Activated CD4-positive, alpha-beta T cell treated with anti-CD3 and anti-CD28 coated beads, Interleukin-2, amount 50 U/mL, for 1 hour (primary cell): ENCODE results near the gene IL15RA.

ENCODE experiments used
- DNase-seq: peaks from one replicate; pipeline ENCODE4 v3.0.0-alpha.2; 2020

IL15RA gene, protein sequence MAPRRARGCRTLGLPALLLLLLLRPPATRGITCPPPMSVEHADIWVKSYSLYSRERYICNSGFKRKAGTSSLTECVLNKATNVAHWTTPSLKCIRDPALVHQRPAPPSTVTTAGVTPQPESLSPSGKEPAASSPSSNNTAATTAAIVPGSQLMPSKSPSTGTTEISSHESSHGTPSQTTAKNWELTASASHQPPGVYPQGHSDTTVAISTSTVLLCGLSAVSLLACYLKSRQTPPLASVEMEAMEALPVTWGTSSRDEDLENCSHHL

DNA sequence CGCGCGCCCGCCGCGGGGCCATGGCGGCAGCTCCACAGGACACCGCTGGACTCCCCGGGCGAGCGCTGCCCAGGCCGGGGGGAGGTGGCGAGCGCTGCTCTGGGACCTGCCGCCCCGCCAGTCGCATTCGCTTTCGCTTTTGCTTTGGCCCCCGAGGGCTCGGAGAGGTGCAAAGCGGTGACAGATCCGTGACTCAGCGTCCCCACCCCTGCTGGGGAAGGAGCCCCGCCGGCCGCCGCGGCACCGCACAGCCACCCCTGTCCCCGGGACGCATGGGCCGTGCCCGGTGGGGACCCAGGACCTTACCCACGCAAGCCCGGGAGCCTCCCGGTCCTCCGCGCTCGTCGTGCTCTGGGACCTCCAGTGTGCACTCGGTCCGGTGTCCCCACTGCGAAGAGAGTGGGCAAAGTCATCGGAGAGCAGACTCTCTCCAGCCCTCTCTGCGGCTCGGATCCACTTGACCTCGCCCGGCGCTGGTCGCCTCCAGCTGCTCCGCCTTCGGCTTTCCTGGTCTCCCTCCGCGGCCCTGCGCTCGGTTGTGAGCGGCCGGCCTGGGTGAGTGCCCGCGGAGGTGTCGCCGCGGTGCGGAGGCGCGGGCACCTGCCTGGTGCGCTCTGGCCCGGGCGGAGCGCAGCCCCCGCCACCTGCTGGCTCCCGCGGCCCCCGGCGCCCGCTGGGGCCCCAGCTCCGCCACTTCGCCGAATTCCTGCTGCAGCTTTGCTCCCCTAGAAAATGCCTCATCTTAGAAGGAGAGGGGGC, at the start of gene IL15RA:
Gene IL15RA (minus strand): TSS at position 73 of the 759 bp plus-strand sequence. CDS start 51 bp downstream, at position 22.
- DNase-seq, result peak; percentile 78

DNA sequence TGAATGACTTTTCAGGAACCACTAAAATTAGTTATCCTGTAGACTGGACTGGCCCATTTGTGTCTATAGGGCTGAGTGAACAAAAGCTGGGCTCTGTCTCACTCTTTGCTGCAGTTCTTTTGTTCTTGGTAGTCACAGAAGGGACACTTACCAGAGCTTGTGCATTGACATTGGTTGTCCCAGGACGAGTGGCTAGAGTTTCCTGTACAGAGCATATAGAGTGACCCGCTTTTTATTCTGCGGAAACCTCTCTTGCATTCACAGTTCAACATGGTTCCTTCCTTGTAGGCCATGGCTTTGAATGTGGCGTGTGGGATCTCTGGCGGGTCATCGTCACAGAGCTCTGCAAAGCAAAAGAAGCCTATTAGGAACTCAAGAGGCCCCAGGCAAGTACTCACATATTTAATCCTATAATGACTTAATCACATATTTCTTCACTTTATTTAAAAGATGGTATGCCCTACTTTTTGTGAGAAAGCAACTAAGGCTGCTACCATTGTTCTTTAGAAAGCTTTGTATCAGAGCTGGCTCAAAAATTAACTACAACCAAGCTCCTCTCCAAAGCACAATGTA, 48.4 kb upstream of the IL15RA start:
- DNase-seq, result no peak

- no peak for DNase-seq
Observed at GRCh38 chr10:6024334-6024682, 47.0 kb upstream of the IL15RA start.

- no peak for DNase-seq
Observed at GRCh38 chr10:6023661-6024333, 46.5 kb upstream of the IL15RA start.

GRCh38 chr10:6022660-6023059, 45.3 kb upstream of the IL15RA start:
- no peak for DNase-seq

DNA sequence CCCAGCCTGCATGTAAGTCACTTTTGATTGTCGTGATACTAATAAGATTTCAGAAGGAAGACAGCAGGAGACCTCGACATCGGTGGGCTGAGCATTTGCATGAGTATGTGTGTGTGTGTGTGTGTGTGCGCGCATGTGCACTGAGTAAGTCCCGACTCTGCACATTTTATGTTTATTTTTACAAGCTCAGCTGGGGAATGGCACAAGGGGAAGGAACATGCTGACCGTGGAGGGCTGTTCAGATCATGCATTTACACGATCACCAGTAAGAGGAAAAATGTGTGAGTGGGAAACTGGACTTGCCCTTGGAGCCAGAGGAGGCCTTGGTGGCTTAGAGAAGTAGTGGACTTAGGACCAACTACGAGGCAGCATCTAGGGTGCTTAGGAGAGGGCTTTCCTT, 43.5 kb upstream of the IL15RA start:
- DNase-seq, result no peak

- DNase-seq, result no peak
Observed at GRCh38 chr10:6019796-6020195, 42.5 kb upstream of the IL15RA start.

GRCh38 chr10:6019010-6019782, 41.9 kb upstream of the IL15RA start:
- no peak for DNase-seq

GRCh38 chr10:6018422-6018821, 41.1 kb upstream of the IL15RA start:
- no peak for DNase-seq

DNA sequence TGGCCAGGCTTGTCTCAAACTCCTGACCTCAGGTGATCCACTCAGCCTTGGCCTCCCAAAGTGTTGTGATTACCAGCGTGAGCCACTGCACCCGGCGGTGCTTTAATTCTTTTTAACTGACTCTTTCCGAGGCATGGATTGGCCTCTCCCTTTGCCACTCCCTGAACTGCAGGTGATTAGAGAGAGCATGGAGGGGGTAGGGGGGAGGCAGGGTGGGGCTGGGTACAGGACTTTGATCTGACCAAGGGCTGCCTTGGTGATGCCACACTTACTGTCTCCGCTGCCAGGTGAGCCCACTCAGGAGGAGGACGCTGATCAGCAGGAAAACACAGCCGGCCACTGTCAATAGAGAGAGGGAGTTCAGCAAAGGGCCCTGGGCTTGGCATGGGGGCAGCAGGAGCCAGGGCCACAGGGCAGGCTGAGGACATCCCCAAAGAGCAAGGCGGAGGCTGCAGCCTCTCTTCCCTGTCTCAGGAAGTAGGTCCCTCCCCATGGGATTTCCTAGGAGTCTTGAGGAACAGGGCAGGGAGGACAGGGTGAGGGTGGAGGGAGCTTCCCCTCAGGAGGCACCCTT, 40.5 kb upstream of the IL15RA start:
- no peak for DNase-seq

- peak; percentile 68 for DNase-seq
Observed at GRCh38 chr10:6014241-6014761, 37.0 kb upstream of the IL15RA start.

GRCh38 chr10:6013413-6014192, 36.3 kb upstream of the IL15RA start:
- DNase-seq, result no peak

DNA sequence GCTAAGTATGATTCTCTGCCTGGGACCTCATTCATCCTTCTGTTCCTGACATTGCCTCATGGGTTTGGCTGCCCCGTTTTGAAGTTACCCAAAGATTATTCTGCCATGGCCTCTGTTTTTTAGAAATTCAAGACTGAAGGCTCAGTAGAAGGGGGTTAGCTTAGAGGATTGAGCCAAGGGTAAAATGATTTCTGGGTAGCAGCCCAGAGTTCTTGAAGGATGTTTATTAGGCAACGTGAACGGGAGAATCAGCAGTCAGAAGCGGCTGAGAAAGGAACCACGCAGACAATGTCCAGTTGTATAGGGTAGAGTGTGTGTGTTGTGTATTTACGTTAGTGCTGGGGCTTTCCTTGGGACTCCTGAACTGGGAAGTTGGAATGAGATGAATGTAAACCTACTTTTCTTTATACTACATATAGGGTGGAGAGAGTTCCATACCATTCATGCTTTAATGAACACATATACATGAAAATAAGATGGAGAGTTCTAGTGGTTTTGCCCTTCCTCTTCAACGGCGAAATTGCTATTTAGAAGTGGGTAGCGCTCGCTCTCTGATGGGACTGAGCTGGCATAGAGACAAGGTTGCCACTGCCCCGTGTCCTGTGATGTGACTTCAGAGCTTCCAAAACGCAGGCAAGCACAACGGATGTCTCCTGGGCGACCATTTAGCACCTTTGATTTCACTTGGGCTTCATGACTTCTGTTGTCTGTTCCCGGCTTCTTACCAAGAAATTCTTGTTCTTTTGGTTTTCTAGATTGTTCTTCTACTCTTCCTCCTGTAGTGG, 35.0 kb upstream of the IL15RA start:
- DNase-seq, result no peak

DNA sequence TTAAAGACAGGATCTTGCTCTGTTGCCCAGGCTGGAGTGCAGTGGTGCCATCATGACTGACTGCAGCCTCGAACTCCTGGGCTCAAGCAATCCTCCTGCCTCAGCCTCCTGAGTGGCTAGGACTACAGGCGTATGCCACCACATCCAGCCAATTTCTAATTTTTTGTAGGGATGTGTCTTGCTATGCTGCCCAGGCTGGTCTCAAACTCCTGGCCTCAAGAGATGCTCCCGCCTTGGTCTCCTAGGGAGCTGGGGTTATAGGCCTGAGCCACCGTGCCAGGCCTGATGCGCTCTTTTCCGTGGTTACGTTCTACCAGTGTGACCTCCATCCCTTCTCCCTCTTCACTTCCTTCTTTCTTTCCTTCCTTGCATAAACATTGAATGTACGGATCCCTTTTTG, 34.2 kb upstream of the IL15RA start:
- no peak for DNase-seq

- DNase-seq, result no peak
Observed at GRCh38 chr10:6010569-6010968, 33.2 kb upstream of the IL15RA start.

GRCh38 chr10:6009961-6010360, 32.6 kb upstream of the IL15RA start:
- no peak for DNase-seq

DNA sequence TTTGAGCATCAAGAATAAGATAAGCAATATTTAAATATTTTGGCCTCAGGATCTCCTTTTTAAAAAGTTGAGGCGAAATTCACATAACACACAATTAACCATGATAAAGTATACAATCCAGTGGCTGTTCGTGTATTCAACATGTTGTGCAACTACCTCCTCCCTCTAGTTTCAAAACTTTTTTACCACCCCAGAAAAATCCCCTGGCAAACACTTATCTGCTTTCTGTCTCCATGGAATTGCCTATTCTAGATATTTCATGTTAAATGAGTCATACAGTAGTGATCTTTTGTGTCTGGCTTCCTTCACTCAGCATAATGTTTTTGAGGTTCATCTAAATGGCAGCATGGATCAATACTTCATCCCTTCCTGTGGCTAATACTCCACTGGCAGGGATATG, 31.8 kb upstream of the IL15RA start:
- no peak for DNase-seq

DNA sequence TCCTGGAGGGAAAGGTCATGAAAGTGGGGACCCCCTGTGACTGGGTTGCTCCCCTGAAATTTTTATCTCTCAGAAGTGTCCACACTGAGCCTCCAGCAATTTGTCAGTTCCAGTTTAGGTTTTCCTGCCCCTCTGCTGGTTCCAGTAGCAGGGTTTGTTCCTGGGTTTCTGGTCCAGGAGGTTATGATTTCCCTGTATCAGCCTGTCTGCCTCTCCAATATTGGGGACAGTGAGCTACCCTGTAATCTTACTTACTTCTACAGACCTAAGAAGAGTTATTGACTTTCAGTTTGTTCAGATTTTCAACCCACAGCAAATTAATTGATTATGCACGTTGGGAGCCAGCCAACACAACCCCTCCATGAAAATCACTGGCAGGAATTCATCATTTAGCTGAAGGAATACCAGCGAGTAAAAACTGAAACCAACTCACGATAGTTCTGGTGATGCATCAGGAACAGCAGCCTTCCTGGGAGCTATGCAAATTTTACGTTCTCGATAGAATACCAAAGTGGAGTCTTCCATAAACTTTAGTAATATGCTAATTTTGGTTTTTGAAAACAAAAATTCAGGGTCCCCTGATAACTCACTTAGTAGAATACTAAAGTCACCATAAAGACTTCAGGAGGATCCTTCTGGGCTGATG, 31.3 kb upstream of the IL15RA start:
- DNase-seq, result no peak

- no peak for DNase-seq
Observed at GRCh38 chr10:6006991-6007390, 29.6 kb upstream of the IL15RA start.

GRCh38 chr10:6006546-6006945, 29.2 kb upstream of the IL15RA start:
- DNase-seq, result no peak
